Neural cell (in vitro differentiated cells): Measurements from ENCODE around the gene MED13L. TPM values are rescaled to one million over a fixed set of nuclear protein-coding genes. Genes with fewer than 3 reads are reported as not detected.

ENCODE experiments used
- H2AFZ ChIP-seq: fragments of 200-600, 300-800 bp; sonication (generic), shearing (Covaris generic); 2 replicates; pipeline ENCODE4 v1.6.0; 2014; ENCODE audit warnings: low read depth, mild to moderate bottlenecking, antibody characterized with exemption, low read length, moderate library complexity
- H3F3A ChIP-seq: fragments of 200-600 bp; shearing (Covaris generic); 2 replicates; pipeline ENCODE4 v1.6.1; 2016; ENCODE audit warnings: mild to moderate bottlenecking, moderate library complexity, mixed read lengths, antibody characterized with exemption, low read length; ENCODE audit not compliant: insufficient read depth, poor library complexity, severe bottlenecking
- H3K27ac ChIP-seq: fragments of 200-600, 300-800 bp; sonication (generic), shearing (Covaris generic); 2 replicates; pipeline ENCODE4 v1.5.1; 2014; ENCODE audit warnings: mild to moderate bottlenecking, low read length, moderate library complexity
- H3K27me3 ChIP-seq: fragments of 300-800, 200-600 bp; sonication (generic), shearing (Covaris generic); 2 replicates; pipeline ENCODE4 v1.6.0; 2014; ENCODE audit warnings: mild to moderate bottlenecking, low read depth, low read length, moderate library complexity; ENCODE audit not compliant: insufficient read depth
- H3K36me3 ChIP-seq: fragments of 300-800, 200-600 bp; sonication (generic), shearing (Covaris generic); 2 replicates; pipeline ENCODE4 v1.5.1; 2014; ENCODE audit warnings: mild to moderate bottlenecking, antibody characterized with exemption, low read length, moderate library complexity; ENCODE audit not compliant: insufficient read depth
- H3K4me2 ChIP-seq: fragments of 300-800, 200-600 bp; sonication (generic), shearing (Covaris generic); 2 replicates; pipeline ENCODE4 v1.6.0; 2014; ENCODE audit warnings: mild to moderate bottlenecking, low read length
- H3K4me3 ChIP-seq: fragments of 300-800, 200-600 bp; sonication (generic), shearing (Covaris generic); 2 replicates; pipeline ENCODE4 v1.5.1; 2014; ENCODE audit warnings: mild to moderate bottlenecking, low read length, moderate library complexity
- H3K79me2 ChIP-seq: fragments of 200-600 bp; shearing (Covaris generic); replicated peaks from 2 replicates; pipeline ENCODE4 v1.6.0; 2014; ENCODE audit warnings: mild to moderate bottlenecking, low read length, moderate library complexity; ENCODE audit not compliant: insufficient read depth
- H3K9ac ChIP-seq: fragments of 300-800, 200-600 bp; sonication (generic), shearing (Covaris generic); 2 replicates; pipeline ENCODE4 v1.6.1; 2016; ENCODE audit warnings: mild to moderate bottlenecking, low read length, mixed read lengths
- H3K9me2 ChIP-seq: fragments of 200-600 bp; shearing (Covaris generic); 2 replicates; pipeline ENCODE4 v1.6.1; 2016; ENCODE audit warnings: mild to moderate bottlenecking, low read length, mixed read lengths; ENCODE audit not compliant: insufficient read depth
- H3K9me3 ChIP-seq: fragments of 200-600, 300-800 bp; sonication (generic), shearing (Covaris generic); 2 replicates; pipeline ENCODE4 v1.6.1; 2016; ENCODE audit warnings: mild to moderate bottlenecking, mixed run types, low read length, moderate library complexity, mixed read lengths
- H4K20me1 ChIP-seq: fragments of 200-600 bp; shearing (Covaris generic); 2 replicates; pipeline ENCODE4 v1.6.1; 2016; ENCODE audit warnings: mild to moderate bottlenecking, mixed run types; ENCODE audit not compliant: insufficient read depth
- EP300 ChIP-seq: fragments of 450-650 bp; conservative IDR thresholded peaks from 2 replicates; pipeline ENCODE4 v1.6.1; 2014; ENCODE audit warnings: antibody characterized with exemption, mild to moderate bottlenecking, moderate library complexity; ENCODE audit not compliant: poor library complexity, severe bottlenecking
- EZH2 ChIP-seq: fragments of 200-600, 300-800 bp; shearing (Covaris generic), sonication (generic); IDR thresholded peaks from 2 replicates; pipeline ENCODE4 v1.6.1; 2014; ENCODE audit warnings: antibody characterized with exemption, low read length, borderline replicate concordance, mild to moderate bottlenecking; ENCODE audit not compliant: insufficient read depth, poor library complexity, severe bottlenecking
- MXI1 ChIP-seq: fragments of 450-650 bp; conservative IDR thresholded peaks from 2 replicates; pipeline ENCODE4 v1.6.1; 2014; ENCODE audit warnings: antibody characterized with exemption, mild to moderate bottlenecking; ENCODE audit not compliant: poor library complexity, severe bottlenecking
- POLR2AphosphoS5 ChIP-seq: IDR thresholded peaks from 2 replicates; pipeline ENCODE4 v1.6.1; 2012
- RAD21 ChIP-seq: fragments of 450-650 bp; conservative IDR thresholded peaks from 2 replicates; pipeline ENCODE4 v1.6.1; 2014; ENCODE audit warnings: antibody characterized with exemption, mild to moderate bottlenecking, moderate library complexity
- REST ChIP-seq: IDR thresholded peaks from 2 replicates; pipeline ENCODE4 v1.6.1; 2012; ENCODE audit warnings: borderline replicate concordance
- SMC3 ChIP-seq: fragments of 450-650 bp; conservative IDR thresholded peaks from 2 replicates; pipeline ENCODE4 v1.6.1; 2014; ENCODE audit warnings: antibody characterized with exemption, mild to moderate bottlenecking, moderate library complexity; ENCODE audit not compliant: poor library complexity
- TAF1 ChIP-seq: IDR thresholded peaks from 2 replicates; pipeline ENCODE4 v1.6.1; 2012; ENCODE audit warnings: low read depth
- polyA plus RNA-seq: library from polyadenylated mRNA; depleted of rRNA; stranded (reverse); fragments of >200 nt; gene quantifications from 2 replicates; pipeline ENCODE4 v1.2.3, GENCODE V29; 2014
- TF ChIP-seq, protein P1 (sequence below): fragments of 450-650 bp; IDR thresholded peaks from 2 replicates; pipeline ENCODE4 v1.5.1; 2014; ENCODE audit warnings: antibody characterized with exemption, mild to moderate bottlenecking, moderate library complexity; ENCODE audit not compliant: poor library complexity, severe bottlenecking

The MED13L gene
- polyA plus RNA-seq, 1 donor from 2014 or later: 38.9 TPM

- TF ChIP-seq POLR2AphosphoS5 (no peak), SMC3 (no peak), MXI1 (no peak), EP300 (no peak), EZH2 (no peak), RAD21 (no peak), REST (no peak), TAF1 (no peak)
- TF ChIP-seq, protein P1, sequence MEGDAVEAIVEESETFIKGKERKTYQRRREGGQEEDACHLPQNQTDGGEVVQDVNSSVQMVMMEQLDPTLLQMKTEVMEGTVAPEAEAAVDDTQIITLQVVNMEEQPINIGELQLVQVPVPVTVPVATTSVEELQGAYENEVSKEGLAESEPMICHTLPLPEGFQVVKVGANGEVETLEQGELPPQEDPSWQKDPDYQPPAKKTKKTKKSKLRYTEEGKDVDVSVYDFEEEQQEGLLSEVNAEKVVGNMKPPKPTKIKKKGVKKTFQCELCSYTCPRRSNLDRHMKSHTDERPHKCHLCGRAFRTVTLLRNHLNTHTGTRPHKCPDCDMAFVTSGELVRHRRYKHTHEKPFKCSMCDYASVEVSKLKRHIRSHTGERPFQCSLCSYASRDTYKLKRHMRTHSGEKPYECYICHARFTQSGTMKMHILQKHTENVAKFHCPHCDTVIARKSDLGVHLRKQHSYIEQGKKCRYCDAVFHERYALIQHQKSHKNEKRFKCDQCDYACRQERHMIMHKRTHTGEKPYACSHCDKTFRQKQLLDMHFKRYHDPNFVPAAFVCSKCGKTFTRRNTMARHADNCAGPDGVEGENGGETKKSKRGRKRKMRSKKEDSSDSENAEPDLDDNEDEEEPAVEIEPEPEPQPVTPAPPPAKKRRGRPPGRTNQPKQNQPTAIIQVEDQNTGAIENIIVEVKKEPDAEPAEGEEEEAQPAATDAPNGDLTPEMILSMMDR: no peak
- Histone ChIP-seq H3K9ac (no peak overlapping the region), H3K9me3 (no peaks in the 10 kb centered on the region), H3K4me3 (no peak overlapping the region), H3K36me3 (peaks cover 16% of the 10 kb centered on the region), H3K4me2 (no peak overlapping the region), H3K79me2 (no peaks in the 10 kb centered on the region), H4K20me1 (no peaks in the 10 kb centered on the region), H3K27me3 (no peaks in the 10 kb centered on the region), H3K27ac (no peak overlapping the region), H2AFZ (no peak overlapping the region), H3K9me2 (no peaks in the 10 kb centered on the region), H3F3A (no peaks in the 10 kb centered on the region)
Measured at GRCh38 chr12:115988625-115989563, 288.6 kb downstream of the MED13L start.

- Histone ChIP-seq H3K9ac (no peak overlapping the region), H3K9me2 (no peaks in the 10 kb centered on the region), H3K36me3 (peaks cover 16% of the 10 kb centered on the region), H4K20me1 (no peaks in the 10 kb centered on the region), H3K79me2 (no peaks in the 10 kb centered on the region), H2AFZ (no peak overlapping the region), H3K27me3 (no peaks in the 10 kb centered on the region), H3K27ac (no peak overlapping the region), H3K4me3 (no peak overlapping the region), H3K9me3 (no peaks in the 10 kb centered on the region), H3F3A (no peaks in the 10 kb centered on the region), H3K4me2 (no peak overlapping the region)
- TF ChIP-seq MXI1 (no peak), REST (no peak), POLR2AphosphoS5 (no peak), EP300 (no peak), RAD21 (no peak), EZH2 (no peak), TAF1 (no peak), SMC3 (no peak)
- TF ChIP-seq, protein P1: no peak
Measured at GRCh38 chr12:115988212-115988611, 289.3 kb downstream of the MED13L start.
